Left lung (tissue), 14 donors: ENCODE results near the gene PEX7. TPM values are rescaled to one million over a fixed set of nuclear protein-coding genes. Genes with fewer than 3 reads are reported as not detected.
A peak's percentile ranks its signal among the peaks of the same experiment; 100 is the strongest.

ENCODE experiments used
- ATAC-seq: fragments of 200-7000 bp; cut with Tn5 transposase; one replicate; pipeline ENCODE4 v1.9.1; 2020; ENCODE audit warnings: moderate library complexity
- DNase-seq, 4 donors: peaks; one replicate each; pipeline ENCODE4 v3.0.0-alpha.2; 2013 to 2020
- H3K27ac ChIP-seq, 2 donors: fragments of 200-600 bp; sonication (generic) in 1 of 2; one replicate each; pipeline versions ENCODE4 v1.5.0 to v1.8.0; 2020 to 2021
- H3K27me3 ChIP-seq, 2 donors: fragments of 200-600 bp; sonication (generic) in 1 of 2; one replicate each; pipeline versions ENCODE4 v1.5.0 to v1.8.0; 2020 to 2021
- H3K36me3 ChIP-seq, 2 donors: fragments of 200-600 bp; sonication (generic) in 1 of 2; one replicate each; pipeline versions ENCODE4 v1.5.0 to v1.8.0; 2020 to 2021
- H3K4me1 ChIP-seq, 2 donors: fragments of 200-600 bp; one replicate each; pipeline ENCODE4 v1.8.0; 2021
- H3K4me3 ChIP-seq, 2 donors: fragments of 200-600 bp; sonication (generic) in 1 of 2; one replicate each; pipeline versions ENCODE4 v1.5.0 to v1.8.0; 2020 to 2021; ENCODE audit warnings: mild to moderate bottlenecking in 1 of 2
- H3K9me3 ChIP-seq, 2 donors: fragments of 200-600 bp; sonication (generic) in 1 of 2; one replicate each; pipeline versions ENCODE4 v1.5.0 to v1.8.0; 2020 to 2021
- CTCF ChIP-seq, 2 donors: fragments of 200-600 bp; sonication (generic) in 1 of 2; IDR thresholded peaks; one replicate each; pipeline versions ENCODE4 v1.5.0 to v1.8.0; 2021; ENCODE audit warnings: antibody characterized with exemption in 2 of 2
- intact Hi-C, 2 donors: fragments of 100-400 bp; cut with DNase I; formaldehyde crosslinking; loops; one replicate each; pipeline versions ENCODE4 v1.11.2 to v1.14.2; 2022
- long read RNA-seq, 12 donors: library from polyadenylated mRNA in 2 of 12; unstranded in 2 of 12; transcript quantifications; one replicate each; pipeline ENCODE4 v2.0.0 and lab custom pipeline, GENCODE V29; 2019 to 2026
- polyA plus RNA-seq, 6 donors: library from polyadenylated mRNA; unstranded; fragments of 120-200 nt; gene quantifications; one replicate each; pipeline ENCODE4 v1.2.1, GENCODE V29; 2013; ENCODE audit not compliant: insufficient read length in 6 of 6
- total RNA-seq, 2 donors: library from RNA; stranded (reverse); fragmentation: NEBNext Ultra II Directional; extraction: Animal tissue kit (Norgen Biotek cat#: 25700); gene quantifications; one replicate each; pipeline ENCODE4 v1.2.1, GENCODE V29; 2021
- donor health status: DM: no; HTN: yes; CAD: no.
- donor health status: DM: no; HTN: no; CAD: no.

PEX7 gene
- total RNA-seq, result 1 to 10 TPM; 6.8 to 8.2 TPM
- 10 to 100 TPM in 3 of 6 donors, 1 to 10 TPM in 3; 7.7 to 12.0 (median 9.8) TPM for polyA plus RNA-seq
- long read RNA-seq, donor 1, transcript PEX7-201 (10 exons, 1,464 nt), result major isoform, 6 of 11 reads
- long read RNA-seq, donor 1, partial matches to known transcripts, result 5 of 11 reads
- long read RNA-seq, donor 1, other reads (novel, unspliced or antisense), result 0 of 11 reads
- long read RNA-seq, donor 2, partial matches to known transcripts, result 0 of 4 reads
- long read RNA-seq, donor 2, other reads (novel, unspliced or antisense), result 0 of 4 reads
- long read RNA-seq, donor 3, transcript PEX7-201 (10 exons, 1,464 nt), result major isoform, 5 of 5 reads
- long read RNA-seq, donor 3, partial matches to known transcripts, result 0 of 5 reads
- long read RNA-seq, donor 3, other reads (novel, unspliced or antisense), result 0 of 5 reads
- long read RNA-seq, donor 4, transcript PEX7-201 (10 exons, 1,464 nt), result major isoform, 7 of 9 reads
- long read RNA-seq, donor 4, partial matches to known transcripts, result 0 of 9 reads
- long read RNA-seq, donor 4, other reads (novel, unspliced or antisense), result 2 of 9 reads
- long read RNA-seq, donor 5, partial matches to known transcripts, result 0 of 3 reads
- long read RNA-seq, donor 5, other reads (novel, unspliced or antisense), result 0 of 3 reads
- long read RNA-seq, donor 6, partial matches to known transcripts, result 0 of 3 reads
- long read RNA-seq, donor 6, other reads (novel, unspliced or antisense), result 0 of 3 reads
- long read RNA-seq, donor 7, partial matches to known transcripts, result 0 of 2 reads
- long read RNA-seq, donor 7, other reads (novel, unspliced or antisense), result 0 of 2 reads
- long read RNA-seq, donor 8, partial matches to known transcripts, result 0 of 2 reads
- long read RNA-seq, donor 8, other reads (novel, unspliced or antisense), result 0 of 2 reads
- long read RNA-seq, donor 9, result 0 reads
- long read RNA-seq, donor 10, partial matches to known transcripts, result 0 of 3 reads
- long read RNA-seq, donor 10, other reads (novel, unspliced or antisense), result 1 of 3 reads
- long read RNA-seq, donor 11, partial matches to known transcripts, result 0 of 1 reads
- long read RNA-seq, donor 11, other reads (novel, unspliced or antisense), result 0 of 1 reads
- long read RNA-seq, donor 12, partial matches to known transcripts, result 0 of 2 reads
- long read RNA-seq, donor 12, other reads (novel, unspliced or antisense), result 0 of 2 reads

- DNase-seq (peak; percentile 90 to 94 (median 93)), ATAC-seq (peak; percentile 95)
- TF ChIP-seq CTCF (IDR thresholded peaks at IDR 0.05), result peak; percentile 51 to 78
- Histone ChIP-seq H3K9me3 (no peaks in the 10 kb centered on the region), H3K36me3 (peaks cover 0 to 7% of the 10 kb centered on the region in 2 donors), H3K4me3 (peak within 1 kb of the TSS; percentile 48 to 63), H3K27ac (peak within 1 kb of the TSS; percentile 91 to 93), H3K4me1 (peaks cover 0 to 14% of the 10 kb centered on the region in 2 donors), H3K27me3 (no peaks in the 10 kb centered on the region)
- intact Hi-C loops, result no loop called here
These were observed at the start of gene PEX7 for GRCh38 chr6:136822376-136823127. Gene PEX7, plus strand, starts transcription at chr6:136822592. Its CDS starts 74 bp downstream, at chr6:136822666.

GRCh38 chr6:136772685-136773472 lies 49.5 kb upstream of the PEX7 start:
- DNase-seq (no peak), ATAC-seq (peak; percentile 78)
- Histone ChIP-seq H3K4me3 (no peak overlapping the region), H3K9me3 (no peaks in the 10 kb centered on the region), H3K4me1 (peaks cover 8 to 70% of the 10 kb centered on the region in 2 donors), H3K27me3 (no peaks in the 10 kb centered on the region), H3K36me3 (no peaks in the 10 kb centered on the region), H3K27ac (peak overlapping the region; percentile 21 to 80)
- no peak for TF ChIP-seq CTCF (IDR thresholded peaks at IDR 0.05)
- intact Hi-C loops, result no loop called here

GRCh38 chr6:136773473-136773796 lies 49.0 kb upstream of the PEX7 start:
- Histone ChIP-seq H3K4me3 (no peak overlapping the region), H3K4me1 (peaks cover 8 to 65% of the 10 kb centered on the region in 2 donors), H3K27ac (peak overlapping the region; percentile 21 to 80), H3K9me3 (no peaks in the 10 kb centered on the region), H3K36me3 (no peaks in the 10 kb centered on the region), H3K27me3 (no peaks in the 10 kb centered on the region)
- intact Hi-C loops, result no loop called here
- TF ChIP-seq CTCF (IDR thresholded peaks at IDR 0.05), result no peak
- DNase-seq (no peak), ATAC-seq (no peak)

GRCh38 chr6:136774228-136775041 lies 48.0 kb upstream of the PEX7 start:
- intact Hi-C loops, result no loop called here
- Histone ChIP-seq H3K9me3 (no peaks in the 10 kb centered on the region), H3K4me3 (no peak overlapping the region), H3K27ac (peak overlapping the region in 1 of 2 donors; percentile 80), H3K36me3 (no peaks in the 10 kb centered on the region), H3K4me1 (peaks cover 8 to 71% of the 10 kb centered on the region in 2 donors), H3K27me3 (no peaks in the 10 kb centered on the region)
- TF ChIP-seq CTCF (IDR thresholded peaks at IDR 0.05), result no peak
- peak; percentile 40 for ATAC-seq
- DNase-seq, result no peak
